SK-N-MC (cell line): ENCODE data around the gene FLRT2.

Source experiments
- DNase-seq: peaks from one replicate; pipeline ENCODE4 v3.0.0-alpha.2; 2011; ENCODE audit warnings: low read depth, low spot score
- H3K27ac ChIP-seq: fragments of 200-600 bp; sonication (generic); 2 replicates; pipeline ENCODE4 v1.5.1; 2016; ENCODE audit warnings: mixed run types
- H3K36me3 ChIP-seq: fragments of 200-600 bp; sonication (generic); 2 replicates; pipeline ENCODE4 v1.6.1; 2017; ENCODE audit warnings: antibody characterized with exemption, low read length, mixed read lengths; ENCODE audit not compliant: insufficient read depth
- H3K4me3 ChIP-seq: fragments of 200-600 bp; sonication (generic); 2 replicates; pipeline ENCODE4 v1.5.1; 2016
- H3K9ac ChIP-seq: fragments of 200-600 bp; sonication (generic); 2 replicates; pipeline ENCODE4 v1.8.0; 2017; ENCODE audit warnings: mixed run types, mixed read lengths; ENCODE audit not compliant: insufficient read length
- H3K9me3 ChIP-seq: fragments of 200-600 bp; sonication (generic); 2 replicates; pipeline ENCODE4 v1.6.1; 2017; ENCODE audit warnings: low read depth, mild to moderate bottlenecking, antibody characterized with exemption, low read length, moderate library complexity, mixed read lengths
- EZH2 ChIP-seq: fragments of 200-600 bp; sonication (generic); IDR thresholded peaks from one replicate; pipeline ENCODE4 v1.6.1; 2017; ENCODE audit warnings: antibody characterized with exemption
- FOXP2 ChIP-seq: optimal IDR thresholded peaks from 2 replicates; pipeline ENCODE3; 2011; ENCODE audit warnings: mild to moderate bottlenecking, moderate library complexity; ENCODE audit not compliant: insufficient read depth; ENCODE audit errors: extremely low read length, control extremely low read depth
- POLR2AphosphoS5 ChIP-seq: IDR thresholded peaks from 2 replicates; pipeline ENCODE4 v1.6.1; 2012; ENCODE audit warnings: mild to moderate bottlenecking, low read depth, low read length, borderline replicate concordance

The FLRT2 gene

GRCh38 chr14:85533023-85533860, 3.3 kb downstream of the FLRT2 start:
- no peak for TF ChIP-seq FOXP2
- TF ChIP-seq POLR2AphosphoS5: peak; percentile 93
- TF ChIP-seq EZH2: no peak
- no peak for DNase-seq
- peak overlapping the region; percentile 86 for H3K27ac ChIP-seq
- H3K36me3 ChIP-seq: peaks cover 11% of the 10 kb centered on the region
- peak overlapping the region; percentile 90 for H3K9ac ChIP-seq
- peak overlapping the region; percentile 95 for H3K4me3 ChIP-seq
- no peaks in the 10 kb centered on the region for H3K9me3 ChIP-seq

- no peak for DNase-seq
- peak overlapping the region; percentile 90 for H3K9ac ChIP-seq
- peak overlapping the region; percentile 95 for H3K4me3 ChIP-seq
Measured at GRCh38 chr14:85533861-85534291, 3.9 kb downstream of the FLRT2 start.

GRCh38 chr14:85534458-85535293, 4.7 kb downstream of the FLRT2 start:
- Histone ChIP-seq H3K9me3 (no peaks in the 10 kb centered on the region), H3K9ac (peak overlapping the region; percentile 90), H3K36me3 (peaks cover 25% of the 10 kb centered on the region), H3K27ac (peak overlapping the region; percentile 86), H3K4me3 (peak overlapping the region; percentile 95)
- no peak for TF ChIP-seq FOXP2
- no peak for TF ChIP-seq EZH2
- TF ChIP-seq POLR2AphosphoS5: no peak
- DNase-seq: no peak

More at GRCh38 chr14:85533861-85534291, 3.9 kb downstream of the FLRT2 start:
- Histone ChIP-seq H3K9me3 (no peaks in the 10 kb centered on the region), H3K27ac (peak overlapping the region; percentile 86), H3K36me3 (peaks cover 17% of the 10 kb centered on the region)
- TF ChIP-seq FOXP2: no peak
- no peak for TF ChIP-seq POLR2AphosphoS5
- no peak for TF ChIP-seq EZH2

- H3K4me3 ChIP-seq: peak overlapping the region; percentile 95
- TF ChIP-seq EZH2: no peak
- no peak for TF ChIP-seq FOXP2
- TF ChIP-seq POLR2AphosphoS5: no peak
- H3K9me3 ChIP-seq: no peaks in the 10 kb centered on the region
- peak overlapping the region; percentile 86 for H3K27ac ChIP-seq
- H3K36me3 ChIP-seq: peaks cover 32% of the 10 kb centered on the region
- H3K9ac ChIP-seq: peak overlapping the region; percentile 90
- DNase-seq: no peak
Measured at GRCh38 chr14:85535321-85535720, 5.4 kb downstream of the FLRT2 start.

GRCh38 chr14:85535991-85536832, 6.3 kb downstream of the FLRT2 start:
- DNase-seq: no peak
- Histone ChIP-seq H3K9ac (peak overlapping the region; percentile 90), H3K9me3 (no peaks in the 10 kb centered on the region; the same call in 1 of the 2 replicates), H3K4me3 (peak overlapping the region; percentile 95), H3K27ac (peak overlapping the region; percentile 86), H3K36me3 (peaks cover 41% of the 10 kb centered on the region)
- no peak for TF ChIP-seq EZH2
- TF ChIP-seq FOXP2: no peak
- no peak for TF ChIP-seq POLR2AphosphoS5

GRCh38 chr14:85536833-85537190, 6.9 kb downstream of the FLRT2 start:
- no peaks in the 10 kb centered on the region; the same call in 1 of the 2 replicates for H3K9me3 ChIP-seq
- peak overlapping the region; percentile 95 for H3K4me3 ChIP-seq
- TF ChIP-seq POLR2AphosphoS5: no peak
- no peak for TF ChIP-seq EZH2
- TF ChIP-seq FOXP2: no peak
- peaks cover 47% of the 10 kb centered on the region for H3K36me3 ChIP-seq
- peak overlapping the region; percentile 86 for H3K27ac ChIP-seq
- H3K9ac ChIP-seq: peak overlapping the region; percentile 90
- DNase-seq: no peak

GRCh38 chr14:85537526-85537925, 7.6 kb downstream of the FLRT2 start:
- no peak for DNase-seq
- Histone ChIP-seq H3K36me3 (peaks cover 54% of the 10 kb centered on the region), H3K27ac (peak overlapping the region; percentile 86; the same call in 1 of the 2 replicates), H3K9me3 (no peaks in the 10 kb centered on the region; the same call in 1 of the 2 replicates), H3K9ac (peak overlapping the region; percentile 90), H3K4me3 (peak overlapping the region; percentile 95)
- TF ChIP-seq EZH2: no peak

GRCh38 chr14:85538636-85539035, 8.7 kb downstream of the FLRT2 start:
- H3K27ac ChIP-seq: no peak overlapping the region
- TF ChIP-seq EZH2 (no peak), FOXP2 (no peak)
- H3K4me3 ChIP-seq: peak overlapping the region; percentile 95; the same call in 1 of the 2 replicates
- H3K9ac ChIP-seq: no peak overlapping the region
- H3K9me3 ChIP-seq: no peaks in the 10 kb centered on the region; the same call in 1 of the 2 replicates
- H3K36me3 ChIP-seq: peaks cover 65% of the 10 kb centered on the region
- DNase-seq: no peak
